Common myeloid progenitor, CD34-positive (primary cell): Measurements from ENCODE around the gene PEX10.

Experiments used
- CTCF ChIA-PET: fragments of 350-600 bp; sonication (Branson Sonifier 250); formaldehyde crosslinking; loops from one replicate; lab custom pipeline; 2021; ENCODE audit warnings: antibody characterized with exemption; lab: Charles Lee
- POLR2A ChIA-PET: fragments of 350-600 bp; sonication (Branson Sonifier 250); formaldehyde crosslinking; loops from one replicate; lab custom pipeline; 2021; ENCODE audit warnings: antibody characterized with exemption; lab: Charles Lee
- DNase-seq, 3 donors: peaks; one replicate each; pipeline versions ENCODE4 v3.0.0 to v3.0.0-alpha.2; 2013
- H3K27ac ChIP-seq, 2 experiments: 1 replicate in 1 of 2; 2 replicates in 1 of 2; pipeline ENCODE4 v1.7.0; 2013; ENCODE audit warnings: inconsistent platforms in 2 of 2, low read length in 2 of 2, mild to moderate bottlenecking in 2 of 2, low read depth in 1 of 2, moderate library complexity in 1 of 2; ENCODE audit not compliant: severe bottlenecking in 2 of 2, insufficient read depth in 1 of 2, poor library complexity in 1 of 2
- H3K27me3 ChIP-seq, 5 experiments: replicated peaks in 2 of 5; 1 replicate in 3 of 5; 2 replicates in 2 of 5; pipeline versions ENCODE4 v1.6.1 to v1.7.0; 2013; ENCODE audit warnings: low read length in 4 of 5, mild to moderate bottlenecking in 2 of 5, moderate library complexity in 2 of 5, inconsistent platforms in 1 of 5; ENCODE audit not compliant: insufficient read depth in 5 of 5, control insufficient read depth in 4 of 5
- H3K36me3 ChIP-seq, 4 experiments: 1 replicate in 2 of 4; 2 replicates in 2 of 4; pipeline versions ENCODE4 v1.6.1 to v1.7.0; 2013; ENCODE audit warnings: low read length in 3 of 4, control low read depth in 1 of 4, mild to moderate bottlenecking in 1 of 4; ENCODE audit not compliant: control insufficient read depth in 4 of 4, insufficient read depth in 4 of 4
- H3K4me1 ChIP-seq, 4 experiments: 1 replicate in 3 of 4; 2 replicates in 1 of 4; pipeline versions ENCODE4 v1.6.1 to v1.7.1; 2013; ENCODE audit warnings: low read length in 3 of 4, mild to moderate bottlenecking in 3 of 4, control low read depth in 1 of 4, inconsistent platforms in 1 of 4, moderate library complexity in 1 of 4; ENCODE audit not compliant: control insufficient read depth in 4 of 4, insufficient read depth in 4 of 4; ENCODE audit errors: control extremely low read depth in 1 of 4
- H3K4me3 ChIP-seq, 7 experiments: 1 replicate in 4 of 7; 2 replicates in 3 of 7; pipeline versions ENCODE4 v1.5.1 to v1.7.0; 2013; ENCODE audit warnings: mild to moderate bottlenecking in 7 of 7, low read length in 6 of 7, moderate library complexity in 6 of 7, inconsistent platforms in 2 of 7, low read depth in 2 of 7, control low read depth in 1 of 7; ENCODE audit not compliant: insufficient read depth in 4 of 7, control insufficient read depth in 1 of 7; ENCODE audit errors: extremely low read depth in 1 of 7
- H3K9me3 ChIP-seq, 5 experiments: 1 replicate in 4 of 5; 2 replicates in 1 of 5; pipeline versions ENCODE4 v1.6.1 to v1.7.1; 2013; ENCODE audit warnings: low read length in 4 of 5, mild to moderate bottlenecking in 2 of 5, inconsistent platforms in 1 of 5, low read depth in 1 of 5, moderate library complexity in 1 of 5; ENCODE audit not compliant: control insufficient read depth in 4 of 5, insufficient read depth in 2 of 5; ENCODE audit errors: control extremely low read depth in 1 of 5
- WGBS: methylation state at CpG from one replicate; pipeline ENCODE4 v1.1.5; 2013; ENCODE audit not compliant: insufficient coverage; 5-methylcytosine and 5-hydroxymethylcytosine counted together

Gene PEX10

GRCh38 chr1:2382621-2383361, 29.6 kb downstream of the PEX10 start:
- no peak overlapping the region for H3K4me3 ChIP-seq
- H3K36me3 ChIP-seq = peaks cover 0 to 8% (median 4%) of the 10 kb centered on the region in 4 experiments
- peaks cover 0 to 3% (median 1%) of the 10 kb centered on the region in 4 experiments for H3K4me1 ChIP-seq
- H3K27me3 ChIP-seq = no peaks in the 10 kb centered on the region
- no peaks in the 10 kb centered on the region for H3K9me3 ChIP-seq
- 62% methylated on average over 12 of the region's 13 CpGs for WGBS
- no peak overlapping the region for H3K27ac ChIP-seq
- ChIA-PET CTCF (interaction anchor here (0.8 to 7.5 kb wide), 10 partner anchors 8 to 197 kb away, joined by 3 to 98 read pairs (median 4); partner anchors contain the start of genes FAAP20, MORN1 and RER1), POLR2A (interaction anchor here (0.9 to 2.0 kb wide), 4 partner anchors 9 to 188 kb away, joined by 3 to 12 read pairs (median 4); partner anchors contain the start of genes FAAP20, MORN1 and RER1)
- DNase-seq = peak in 2 of 3 donors; percentile 13 to 15

GRCh38 chr1:2381741-2382620, 30.4 kb downstream of the PEX10 start:
- Histone ChIP-seq H3K4me3 (no peak overlapping the region), H3K27ac (no peak overlapping the region), H3K36me3 (peaks cover 0 to 4% (median under 1%) of the 10 kb centered on the region in 4 experiments), H3K9me3 (no peaks in the 10 kb centered on the region), H3K27me3 (no peaks in the 10 kb centered on the region), H3K4me1 (peaks cover 0 to 3% (median 1%) of the 10 kb centered on the region in 4 experiments)
- CTCF ChIA-PET = interaction anchor here (0.7 to 7.5 kb wide), 20 partner anchors 8 to 236 kb away, joined by 3 to 98 read pairs (median 4); partner anchors contain the start of genes FAAP20, MORN1 and RER1
- POLR2A ChIA-PET = interaction anchor here (0.9 to 2.0 kb wide), 6 partner anchors 9 to 187 kb away, joined by 3 to 12 read pairs (median 3); partner anchors contain the start of genes FAAP20, MORN1 and RER1
- 63% methylated on average over 22 of the region's 28 CpGs for WGBS
- DNase-seq = peak; percentile 50 to 69 (median 66)

- H3K4me3 ChIP-seq = no peak overlapping the region
- ChIA-PET CTCF (interaction anchor here (0.8 to 7.5 kb wide), 20 partner anchors 7 to 207 kb away, joined by 3 to 98 read pairs (median 4); partner anchors contain the start of genes FAAP20, MORN1 and RER1), POLR2A (interaction anchor here (1.0 to 2.0 kb wide), 4 partner anchors 87 to 186 kb away, joined by 3 to 12 read pairs (median 3); partner anchors contain the start of gene FAAP20)
- peaks cover 0 to 3% (median 1%) of the 10 kb centered on the region in 4 experiments for H3K4me1 ChIP-seq
- no peaks in the 10 kb centered on the region for H3K27me3 ChIP-seq
- H3K27ac ChIP-seq = no peak overlapping the region
- 94% methylated on average over 27 of the region's 32 CpGs for WGBS
- H3K36me3 ChIP-seq = peaks cover 0 to 2% (median 0%) of the 10 kb centered on the region in 4 experiments
- no peaks in the 10 kb centered on the region for H3K9me3 ChIP-seq
- no peak for DNase-seq
Measured at GRCh38 chr1:2380816-2381591, 31.4 kb downstream of the PEX10 start.

- H3K27me3 ChIP-seq = no peaks in the 10 kb centered on the region
- no peak for DNase-seq
- peaks cover 0 to 2% (median 0%) of the 10 kb centered on the region in 4 experiments for H3K36me3 ChIP-seq
- H3K4me1 ChIP-seq = peaks cover 0 to 3% (median 1%) of the 10 kb centered on the region in 4 experiments
- H3K27ac ChIP-seq = no peak overlapping the region
- H3K4me3 ChIP-seq = no peak overlapping the region
- H3K9me3 ChIP-seq = no peaks in the 10 kb centered on the region
- ChIA-PET POLR2A (no interaction called here), CTCF (interaction anchor here (1.2 to 7.5 kb wide), 8 partner anchors 10 to 206 kb away, joined by 3 to 98 read pairs (median 4); partner anchors contain the start of genes FAAP20, MORN1 and RER1)
- 97% methylated on average over 20 of the region's 23 CpGs for WGBS
Measured at GRCh38 chr1:2379733-2380404, 32.5 kb downstream of the PEX10 start.

GRCh38 chr1:2378956-2379732, 33.2 kb downstream of the PEX10 start:
- 97% methylated on average over 10 of the region's 18 CpGs for WGBS
- H3K27me3 ChIP-seq = no peaks in the 10 kb centered on the region
- CTCF ChIA-PET = interaction anchor here (1.2 to 7.5 kb wide), 2 partner anchors 11 to 181 kb away, joined by 3 to 98 read pairs; partner anchors contain the start of gene FAAP20
- peaks cover 0 to 3% (median 1%) of the 10 kb centered on the region in 4 experiments for H3K4me1 ChIP-seq
- H3K27ac ChIP-seq = no peak overlapping the region
- no peak for DNase-seq
- POLR2A ChIA-PET = interaction anchor here (0.6 kb wide), 1 partner anchor 134 kb away, joined by 3 read pairs; no protein-coding TSS in a partner anchor
- H3K36me3 ChIP-seq = peaks cover 0 to 2% (median 0%) of the 10 kb centered on the region in 4 experiments
- no peak overlapping the region for H3K4me3 ChIP-seq
- H3K9me3 ChIP-seq = no peaks in the 10 kb centered on the region
